ENCODE data around the gene DLG2.
A peak's percentile ranks its signal among the peaks of the same experiment; 100 is the strongest.
"Not testable (repeated sequence)": the region's sequence is repeated elsewhere in the genome, so short reads cannot be mapped to it uniquely, and the experiment has no call there.

Gene DLG2

GRCh38 chr11:83456075-83456474, 2171.1 kb downstream of the DLG2 start:
- DNase-seq: peak; percentile 50

DNA sequence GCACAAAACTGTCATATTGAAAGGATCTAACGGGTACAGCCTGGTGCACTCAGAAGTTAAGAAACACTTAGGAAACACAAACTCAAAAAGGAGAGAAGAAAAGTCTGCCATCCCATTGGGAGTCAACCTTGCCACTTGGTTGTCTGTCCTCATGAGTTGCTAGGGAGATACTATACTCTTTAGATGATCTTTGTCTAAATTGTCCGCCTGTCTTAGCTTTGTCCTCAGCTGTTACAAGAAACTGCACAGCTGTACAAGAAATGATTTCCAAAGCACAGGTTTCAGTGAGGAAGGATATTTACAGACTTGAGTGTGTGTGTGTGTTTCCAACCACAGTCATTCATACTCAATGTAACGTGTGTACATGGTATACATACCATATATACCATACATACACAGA, 2171.8 kb downstream of the DLG2 start:
- no peak for DNase-seq

GRCh38 chr11:83454674-83455073, 2172.5 kb downstream of the DLG2 start:
- no peak for DNase-seq

DNA sequence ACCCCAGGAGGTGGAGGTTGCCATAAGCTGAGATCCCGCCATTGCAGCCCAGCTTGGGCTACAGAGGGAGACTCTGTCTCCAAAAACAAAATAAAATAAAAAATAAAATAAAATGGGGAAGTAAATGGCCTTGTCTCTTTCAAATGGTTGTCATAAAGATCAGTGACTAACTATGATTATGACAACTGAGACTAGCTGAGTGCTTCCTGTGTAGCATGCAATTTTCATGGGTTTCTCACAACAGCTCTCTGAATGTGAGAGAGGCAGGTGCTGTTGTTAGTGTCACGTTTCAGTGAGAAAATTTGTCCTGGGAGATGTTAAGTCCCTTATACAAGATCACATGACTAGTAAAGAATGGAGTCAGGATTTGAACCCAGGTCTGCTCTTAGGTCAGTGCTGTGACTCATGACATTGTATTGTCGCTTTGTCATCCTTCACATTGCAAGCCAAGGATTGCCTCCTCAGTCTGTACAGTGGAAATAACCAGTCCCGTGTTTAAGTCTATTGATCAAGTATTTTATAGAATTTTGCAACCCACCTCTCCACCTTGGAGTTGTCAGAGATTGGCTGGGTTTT, 2177.7 kb downstream of the DLG2 start:
- no peak for DNase-seq

GRCh38 chr11:83448686-83449085, 2178.5 kb downstream of the DLG2 start:
- DNase-seq: no peak

DNA sequence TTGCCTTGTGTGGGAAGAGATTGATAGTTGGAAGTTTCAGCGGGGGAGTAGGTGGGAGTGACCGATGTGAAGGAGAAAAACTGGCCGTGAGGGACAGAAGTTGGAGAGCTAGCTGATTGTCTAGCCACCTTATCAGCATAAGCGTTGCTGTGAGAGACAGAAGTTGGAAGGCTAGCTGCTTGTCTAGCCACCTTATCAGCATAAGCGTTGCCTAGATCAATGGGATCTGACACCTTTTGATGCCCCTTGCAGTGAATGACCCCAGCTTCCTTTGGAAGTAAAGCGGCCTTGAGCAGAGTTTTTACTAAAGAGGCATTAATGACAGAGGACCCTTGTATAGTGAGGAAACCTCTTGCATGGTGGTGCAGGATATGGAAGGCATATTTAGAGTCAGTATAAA, 2183.3 kb downstream of the DLG2 start:
- not testable (repeated sequence) for DNase-seq

GRCh38 chr11:83441601-83442000, 2185.5 kb downstream of the DLG2 start:
- no peak for DNase-seq

DNA sequence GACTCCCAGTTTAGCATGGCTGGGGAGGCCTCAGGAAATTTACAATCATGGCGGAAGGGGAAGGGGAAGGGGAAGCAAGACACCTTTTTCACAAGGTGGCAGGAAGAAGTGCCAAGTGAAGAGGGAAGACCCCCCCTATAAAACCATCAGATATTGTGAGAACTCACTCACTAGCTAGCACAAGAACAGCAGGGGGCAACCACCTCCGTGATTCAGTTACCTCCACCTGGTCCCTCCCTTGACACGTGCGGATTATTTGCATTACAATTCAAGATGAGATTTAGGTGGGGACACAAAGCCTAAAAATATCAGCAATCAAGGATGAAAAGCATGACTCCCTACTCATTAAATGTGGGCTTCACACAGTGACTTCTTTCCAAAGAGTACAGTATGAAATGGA, 2186.0 kb downstream of the DLG2 start:
- no peak for DNase-seq

GRCh38 chr11:83438438-83438837, 2188.7 kb downstream of the DLG2 start:
- no peak for DNase-seq

DNA sequence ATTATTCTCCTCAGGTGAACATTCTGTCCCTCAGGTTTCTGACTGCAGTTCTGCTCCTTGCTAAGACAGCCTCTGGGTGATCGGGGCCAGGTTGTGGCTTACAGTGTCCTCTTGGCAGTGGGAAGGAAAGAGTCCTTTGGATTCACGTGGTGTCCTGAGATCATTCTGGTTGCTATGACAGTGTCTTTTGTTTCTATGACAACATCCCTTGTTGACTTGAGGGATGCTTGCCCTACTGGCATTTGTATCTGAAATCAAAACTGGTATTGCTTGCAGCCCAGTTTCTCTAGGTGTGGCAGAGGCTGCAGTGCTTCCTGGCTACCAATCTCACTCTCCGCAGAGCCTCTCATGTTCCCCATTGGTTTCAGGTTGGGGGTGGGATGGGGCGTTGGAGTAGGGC, 2189.2 kb downstream of the DLG2 start:
- no peak for DNase-seq

DNA sequence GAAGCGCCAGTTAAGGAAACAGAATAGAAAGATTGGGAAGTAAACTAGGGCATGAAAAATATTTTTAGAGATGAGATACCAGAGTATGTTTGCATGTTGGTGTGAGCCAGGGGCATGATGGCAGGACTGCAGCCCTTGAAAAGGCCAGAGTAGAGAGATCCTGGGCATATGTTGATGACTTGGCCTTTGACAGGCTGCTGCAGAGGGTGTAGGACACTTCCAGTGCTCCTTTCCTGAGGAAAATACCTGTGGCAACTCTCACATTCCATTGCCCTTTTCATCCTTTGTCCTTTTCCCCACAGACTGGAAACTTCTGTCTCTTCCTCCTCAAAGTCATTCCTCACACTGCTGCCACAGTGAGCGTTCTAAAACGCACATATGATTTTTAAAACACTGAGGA, 2190.3 kb downstream of the DLG2 start:
- no peak for DNase-seq

GRCh38 chr11:83434812-83435211, 2192.3 kb downstream of the DLG2 start:
- DNase-seq: not testable (repeated sequence)

DNA sequence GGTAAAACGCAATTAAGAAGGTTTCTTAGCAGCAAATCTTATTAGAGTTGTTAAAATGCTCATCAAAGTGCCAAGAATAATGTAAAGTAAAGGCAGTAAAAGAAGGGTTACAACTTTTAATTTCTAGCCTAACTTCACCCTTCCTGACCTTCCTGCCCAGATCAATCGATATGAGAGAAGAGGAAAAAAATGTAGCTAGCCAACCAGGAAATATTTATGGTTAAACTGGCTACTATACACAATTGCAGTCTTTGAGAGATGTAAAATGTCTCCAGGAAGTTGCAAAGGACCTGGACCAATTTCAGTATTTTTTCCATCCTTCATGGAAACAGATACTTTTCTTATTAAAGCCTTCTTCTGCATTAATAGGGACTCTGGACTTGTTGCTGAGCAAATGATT, 2199.2 kb downstream of the DLG2 start:
- no peak for DNase-seq

- DNase-seq: peak; percentile 54
Measured at GRCh38 chr11:83427501-83427900, 2199.6 kb downstream of the DLG2 start.

DNA sequence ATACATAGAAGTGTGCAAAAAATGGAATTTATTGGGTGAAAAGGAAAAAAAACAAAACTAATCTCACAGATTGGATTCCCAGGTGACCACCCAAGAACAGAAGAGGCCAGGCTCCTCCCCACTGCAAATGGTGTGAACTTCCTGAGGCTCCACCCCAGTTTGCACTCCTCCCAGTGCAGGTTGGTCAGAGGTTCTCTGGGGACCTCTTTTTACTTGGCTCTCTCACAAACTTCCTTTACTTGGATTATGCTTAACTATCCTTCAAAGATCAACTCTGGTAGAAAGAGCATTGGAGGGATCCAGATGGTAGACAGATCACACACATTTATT, 2202.0 kb downstream of the DLG2 start:
- DNase-seq: no peak

GRCh38 chr11:83424376-83425136, 2202.6 kb downstream of the DLG2 start:
- no peak for DNase-seq

DNA sequence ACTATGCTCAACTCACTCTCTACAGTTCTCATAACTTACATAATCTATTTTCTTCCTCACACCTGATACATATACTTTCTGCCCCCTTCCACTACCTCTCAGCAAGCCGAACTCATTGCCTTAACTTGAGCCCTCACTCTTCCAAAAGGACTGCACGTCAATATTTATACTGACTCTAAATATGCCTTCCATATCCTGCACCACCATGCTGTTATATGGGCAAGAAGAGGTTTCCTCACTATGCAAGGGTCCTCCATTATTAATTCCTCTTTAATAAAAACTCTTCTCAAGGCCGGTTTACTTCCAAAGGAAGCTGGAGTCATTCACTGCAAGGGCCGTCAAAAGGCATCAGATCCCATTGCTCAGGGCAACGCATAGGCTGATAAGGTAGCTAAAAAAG, 2204.5 kb downstream of the DLG2 start:
- not testable (repeated sequence) for DNase-seq

DNA sequence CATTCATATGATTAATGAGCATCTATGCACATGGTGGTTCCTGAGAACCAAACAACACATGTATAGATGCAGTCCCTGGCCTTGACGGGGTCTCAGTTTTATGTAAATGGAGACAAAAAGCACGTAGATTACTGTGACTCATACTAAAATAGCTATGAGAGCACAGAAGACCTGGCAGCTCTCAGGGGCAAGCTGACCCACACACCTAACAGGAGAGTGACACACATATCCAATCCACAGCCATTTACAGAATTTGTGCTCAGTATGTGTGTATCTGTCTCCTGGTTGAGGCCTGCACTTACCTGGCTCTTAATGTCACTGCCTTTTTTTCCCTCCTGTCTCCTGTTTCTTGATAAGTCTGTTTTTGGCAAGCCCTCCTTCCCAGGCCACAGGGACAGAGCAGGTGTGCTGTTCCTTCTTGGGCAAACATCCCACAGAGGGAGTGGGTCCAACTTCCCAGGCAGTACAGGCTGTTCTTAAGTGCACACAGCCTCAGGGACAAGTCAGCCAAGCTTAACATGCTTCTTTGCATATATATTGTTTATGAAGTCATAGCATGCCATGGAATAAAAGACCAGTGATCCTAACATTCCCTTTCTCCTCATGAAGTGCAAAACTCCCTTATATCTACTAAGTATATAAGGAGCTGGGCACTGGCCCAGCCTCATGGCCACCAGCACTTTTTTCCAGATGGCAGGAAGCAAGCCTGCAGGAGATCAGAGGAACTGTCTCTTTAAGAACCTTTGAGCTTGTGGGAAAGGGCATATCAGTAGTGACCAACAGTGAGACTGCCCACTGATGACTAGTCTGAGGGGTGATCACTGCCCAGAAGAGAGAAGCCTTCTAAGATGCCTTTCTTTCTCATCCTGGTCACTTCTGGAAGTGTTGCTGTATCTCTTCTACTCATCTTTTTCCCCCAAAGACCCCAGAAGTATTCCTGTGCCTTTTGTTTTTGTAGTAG, 2216.3 kb downstream of the DLG2 start:
- DNase-seq: no peak

DNA sequence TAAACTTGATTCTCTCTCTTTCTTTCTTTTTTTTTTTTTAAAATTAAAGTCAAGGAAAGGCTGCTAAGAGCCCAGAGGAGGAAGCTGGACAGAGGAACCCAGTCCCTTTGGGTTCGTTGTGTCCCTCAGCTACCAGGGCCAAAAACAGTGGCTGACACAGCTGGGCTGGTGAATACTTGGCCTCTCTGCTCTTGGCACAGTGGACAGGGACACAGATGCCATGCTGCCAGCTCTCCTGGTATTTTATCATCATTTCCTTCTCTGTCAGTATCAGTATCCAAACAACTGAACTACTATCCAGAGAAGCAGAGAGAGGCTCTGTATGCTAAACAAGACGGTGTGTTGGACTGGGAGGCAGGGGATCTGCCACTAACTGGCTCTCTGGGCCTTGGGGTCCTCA, 2217.3 kb downstream of the DLG2 start:
- DNase-seq: no peak

- no peak for DNase-seq
Measured at GRCh38 chr11:83409476-83409875, 2217.7 kb downstream of the DLG2 start.

- no peak for DNase-seq
Measured at GRCh38 chr11:83408946-83409345, 2218.2 kb downstream of the DLG2 start.
